Measurements from ENCODE around the gene SCRN2. TPM values are rescaled to one million over a fixed set of nuclear protein-coding genes. Genes with fewer than 3 reads are reported as not detected.

SCRN2 gene
- total and polyA plus RNA-seq, 2 donors: 27.4 to 41.0 TPM

GRCh38 chr17:47815106-47815918 lies 25.8 kb downstream of the SCRN2 start:
- no peak overlapping the region for H3K27ac ChIP-seq (ENCODE audit: low read depth)
- whole genome bisulfite sequencing: 92% methylated on average over 21 of the region's 21 CpGs
- peaks cover 3% of the 10 kb centered on the region for H3K36me3 ChIP-seq (ENCODE audit: insufficient read depth)
- DNase-seq (ENCODE audit: extremely low spot score): no peak
- H3K4me3 ChIP-seq (ENCODE audit: low read depth, low read length): no peak overlapping the region
- no peaks in the 10 kb centered on the region for H3K4me1 ChIP-seq (ENCODE audit: insufficient read depth)

- Histone ChIP-seq H3K4me3 (ENCODE audit: low read depth, low read length) (no peak overlapping the region), H3K4me1 (ENCODE audit: insufficient read depth) (no peaks in the 10 kb centered on the region), H3K27ac (ENCODE audit: low read depth) (no peak overlapping the region), H3K36me3 (ENCODE audit: insufficient read depth) (peaks cover 3% of the 10 kb centered on the region)
- no peak for DNase-seq (ENCODE audit: extremely low spot score)
- 94% methylated on average over 22 of the region's 22 CpGs for WGBS
Measured at GRCh38 chr17:47813512-47814031, 27.5 kb downstream of the SCRN2 start.

- no peak for DNase-seq (ENCODE audit: extremely low spot score)
- Histone ChIP-seq H3K36me3 (ENCODE audit: insufficient read depth) (peaks cover 3% of the 10 kb centered on the region), H3K27ac (ENCODE audit: low read depth) (no peak overlapping the region), H3K4me1 (ENCODE audit: insufficient read depth) (no peaks in the 10 kb centered on the region), H3K4me3 (ENCODE audit: low read depth, low read length) (no peak overlapping the region)
- 94% methylated on average over 14 of the region's 14 CpGs for WGBS
Measured at GRCh38 chr17:47813077-47813476, 28.0 kb downstream of the SCRN2 start.

- Histone ChIP-seq H3K27ac (ENCODE audit: low read depth) (no peak overlapping the region), H3K4me3 (ENCODE audit: low read depth, low read length) (no peak overlapping the region), H3K36me3 (ENCODE audit: insufficient read depth) (peaks cover 8% of the 10 kb centered on the region), H3K4me1 (ENCODE audit: insufficient read depth) (no peaks in the 10 kb centered on the region)
- 81% methylated on average over 18 of the region's 18 CpGs for WGBS
- no peak for DNase-seq (ENCODE audit: extremely low spot score)
Measured at GRCh38 chr17:47812146-47812920, 28.7 kb downstream of the SCRN2 start.

GRCh38 chr17:47811709-47812108 lies 29.4 kb downstream of the SCRN2 start:
- peaks cover 8% of the 10 kb centered on the region for H3K36me3 ChIP-seq (ENCODE audit: insufficient read depth)
- WGBS: 70% methylated on average over 7 of the region's 7 CpGs
- H3K4me3 ChIP-seq (ENCODE audit: low read depth, low read length): no peak overlapping the region
- no peak for DNase-seq (ENCODE audit: extremely low spot score)
- H3K4me1 ChIP-seq (ENCODE audit: insufficient read depth): no peaks in the 10 kb centered on the region
- no peak overlapping the region for H3K27ac ChIP-seq (ENCODE audit: low read depth)

GRCh38 chr17:47810901-47811635 lies 30.0 kb downstream of the SCRN2 start:
- DNase-seq (ENCODE audit: extremely low spot score): no peak

GRCh38 chr17:47810200-47810821 lies 30.8 kb downstream of the SCRN2 start:
- no peaks in the 10 kb centered on the region for H3K4me1 ChIP-seq (ENCODE audit: insufficient read depth)
- 61% methylated on average over 10 of the region's 10 CpGs for WGBS
- H3K27ac ChIP-seq (ENCODE audit: low read depth): no peak overlapping the region
- peaks cover 8% of the 10 kb centered on the region for H3K36me3 ChIP-seq (ENCODE audit: insufficient read depth)
- no peak for DNase-seq (ENCODE audit: extremely low spot score)
- no peak overlapping the region for H3K4me3 ChIP-seq (ENCODE audit: low read depth, low read length)

More at GRCh38 chr17:47810901-47811635, 30.0 kb downstream of the SCRN2 start:
- H3K4me1 ChIP-seq (ENCODE audit: insufficient read depth): no peaks in the 10 kb centered on the region
- H3K36me3 ChIP-seq (ENCODE audit: insufficient read depth): peaks cover 8% of the 10 kb centered on the region
- 78% methylated on average over 9 of the region's 9 CpGs for WGBS
- H3K27ac ChIP-seq (ENCODE audit: low read depth): no peak overlapping the region
- H3K4me3 ChIP-seq (ENCODE audit: low read depth, low read length): no peak overlapping the region

- no peaks in the 10 kb centered on the region for H3K4me1 ChIP-seq (ENCODE audit: insufficient read depth)
- no peak overlapping the region for H3K27ac ChIP-seq (ENCODE audit: low read depth)
- DNase-seq (ENCODE audit: extremely low spot score): no peak
- no peak overlapping the region for H3K4me3 ChIP-seq (ENCODE audit: low read depth, low read length)
- H3K36me3 ChIP-seq (ENCODE audit: insufficient read depth): peaks cover 5% of the 10 kb centered on the region
- 95% methylated on average over 22 of the region's 22 CpGs for WGBS
Measured at GRCh38 chr17:47808830-47809480, 32.1 kb downstream of the SCRN2 start.

- Histone ChIP-seq H3K4me3 (ENCODE audit: low read depth, low read length) (no peak overlapping the region), H3K27ac (ENCODE audit: low read depth) (no peak overlapping the region), H3K36me3 (ENCODE audit: insufficient read depth) (peaks cover 5% of the 10 kb centered on the region), H3K4me1 (ENCODE audit: insufficient read depth) (no peaks in the 10 kb centered on the region)
- WGBS: 89% methylated on average over 20 of the region's 20 CpGs
- no peak for DNase-seq (ENCODE audit: extremely low spot score)
Measured at GRCh38 chr17:47808036-47808829, 32.8 kb downstream of the SCRN2 start.

- 81% methylated on average over 11 of the region's 11 CpGs for WGBS
- Histone ChIP-seq H3K36me3 (ENCODE audit: insufficient read depth) (peaks cover 5% of the 10 kb centered on the region), H3K27ac (ENCODE audit: low read depth) (no peak overlapping the region), H3K4me1 (ENCODE audit: insufficient read depth) (no peaks in the 10 kb centered on the region), H3K4me3 (ENCODE audit: low read depth, low read length) (no peak overlapping the region)
- no peak for DNase-seq (ENCODE audit: extremely low spot score)
Measured at GRCh38 chr17:47807421-47807820, 33.7 kb downstream of the SCRN2 start.

GRCh38 chr17:47806913-47807255 lies 34.2 kb downstream of the SCRN2 start:
- no peak for DNase-seq (ENCODE audit: extremely low spot score)
- H3K36me3 ChIP-seq (ENCODE audit: insufficient read depth): peaks cover 5% of the 10 kb centered on the region
- H3K4me1 ChIP-seq (ENCODE audit: insufficient read depth): no peaks in the 10 kb centered on the region
- 88% methylated on average over 9 of the region's 9 CpGs for WGBS
- H3K27ac ChIP-seq (ENCODE audit: low read depth): no peak overlapping the region
- no peak overlapping the region for H3K4me3 ChIP-seq (ENCODE audit: low read depth, low read length)

All from urinary bladder (tissue), 4 donors.